ENCODE measurements around the gene PPP6R3. TPM values are rescaled to one million over a fixed set of nuclear protein-coding genes. Genes with fewer than 3 reads are reported as not detected.

The PPP6R3 gene
- total and polyA plus RNA-seq, 2 of the 8 experiments (the other 6 are each of a cell fraction or from before 2014, with no cell fraction given): 44.6 to 150 TPM

DNA sequence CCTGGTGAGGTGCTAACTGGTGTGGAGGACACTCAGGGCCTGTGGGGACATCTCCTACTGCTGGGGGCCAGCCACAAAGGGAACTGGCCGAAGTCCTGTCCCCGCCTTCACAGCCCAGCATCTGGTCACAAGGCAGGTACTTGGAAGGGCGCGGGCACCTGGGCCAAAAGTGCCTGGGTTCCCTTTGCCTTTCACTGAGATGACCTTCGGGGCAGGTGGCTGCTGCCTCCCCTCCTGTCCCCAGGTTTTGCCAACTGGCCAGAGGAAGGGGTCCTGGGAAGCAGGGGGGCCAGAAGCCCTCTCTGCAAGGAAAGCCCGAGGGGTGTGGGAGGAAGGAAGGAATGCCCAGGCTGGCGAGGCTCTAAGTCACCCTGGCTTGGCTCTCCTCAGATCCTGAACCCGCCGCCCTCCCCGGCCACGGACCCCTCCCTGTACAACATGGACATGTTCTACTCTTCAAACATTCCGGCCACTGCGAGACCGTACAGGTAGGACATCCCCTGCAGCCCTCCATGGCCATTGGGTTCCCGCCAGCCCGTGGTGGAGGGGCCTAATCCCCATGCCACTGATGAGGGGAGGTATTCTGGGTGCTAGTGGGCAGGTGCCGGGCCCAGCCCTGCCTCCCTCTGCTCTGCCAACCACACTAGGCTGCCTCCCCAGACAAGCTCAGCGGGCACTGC, 14.4 kb upstream of the PPP6R3 start (continued):
- TF ChIP-seq, protein P1, sequence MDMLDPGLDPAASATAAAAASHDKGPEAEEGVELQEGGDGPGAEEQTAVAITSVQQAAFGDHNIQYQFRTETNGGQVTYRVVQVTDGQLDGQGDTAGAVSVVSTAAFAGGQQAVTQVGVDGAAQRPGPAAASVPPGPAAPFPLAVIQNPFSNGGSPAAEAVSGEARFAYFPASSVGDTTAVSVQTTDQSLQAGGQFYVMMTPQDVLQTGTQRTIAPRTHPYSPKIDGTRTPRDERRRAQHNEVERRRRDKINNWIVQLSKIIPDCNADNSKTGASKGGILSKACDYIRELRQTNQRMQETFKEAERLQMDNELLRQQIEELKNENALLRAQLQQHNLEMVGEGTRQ (IDR thresholded peaks at IDR 0.05; ENCODE audit: low read length): no peak
- TF ChIP-seq NRF1 (IDR thresholded peaks at IDR 0.05; ENCODE audit: low read depth, low read length): no peak
- TF ChIP-seq RNF2 (IDR thresholded peaks at IDR 0.05; ENCODE audit: borderline replicate concordance, low read depth, low read length, missing control alignments, poor library complexity, severe bottlenecking): no peak
- TF ChIP-seq CREB1 (IDR thresholded peaks at IDR 0.05): no peak
- no peak for TF ChIP-seq PHF8 (conservative IDR thresholded peaks at IDR 0.05; ENCODE audit: low read depth, low read length)
